OCI-LY7 (cell line): Measurements from ENCODE around the gene ADARB2.

Experiments used
- CTCF ChIP-seq: fragments of 200-600 bp; sonication (generic); conservative IDR thresholded peaks from 2 replicates; pipeline ENCODE4 v1.5.1; 2014; ENCODE audit warnings: mild to moderate bottlenecking, antibody characterized with exemption, low read length, moderate library complexity, mixed read lengths
- EZH2phosphoT487 ChIP-seq: fragments of 200-600 bp; sonication (generic); IDR thresholded peaks from 2 replicates; pipeline ENCODE4 v1.6.1; 2018; ENCODE audit warnings: low read depth, borderline replicate concordance, mild to moderate bottlenecking, mixed run types, antibody characterized with exemption, low read length, moderate library complexity, mixed read lengths

- TF ChIP-seq CTCF = no peak
- no peak for TF ChIP-seq EZH2phosphoT487
These were observed 204.7 kb downstream of the ADARB2 start for GRCh38 chr10:1532636-1533035.
